Psoas muscle (tissue), 8 donors: ENCODE measurements around the gene AHNAK2. TPM values are rescaled to one million over a fixed set of nuclear protein-coding genes. Genes with fewer than 3 reads are reported as not detected.
A peak's percentile ranks its signal among the peaks of the same experiment; 100 is the strongest.

Source experiments
- ATAC-seq, 4 donors: fragments of 200-7000 bp; cut with Tn5 transposase; one replicate each; pipeline ENCODE4 v1.9.1; 2020; ENCODE audit warnings: moderate library complexity in 3 of 4, mild to moderate bottlenecking in 2 of 4
- DNase-seq, 2 donors: peaks; one replicate each; pipeline ENCODE4 v3.0.0-alpha.2; 2020
- H3K27ac ChIP-seq: fragments of 200-600 bp; one replicate; pipeline ENCODE4 v1.8.0; 2022
- H3K27me3 ChIP-seq, 3 donors: fragments of 200-600 bp in 1 of 3; one replicate each; pipeline versions ENCODE4 v1.6.1 to v1.8.0; 2013 to 2022; ENCODE audit warnings: low read length in 2 of 3, mild to moderate bottlenecking in 2 of 3, moderate library complexity in 1 of 3; ENCODE audit not compliant: insufficient read depth in 3 of 3
- H3K36me3 ChIP-seq, 2 donors: fragments of 200-600 bp in 1 of 2; one replicate each; pipeline versions ENCODE4 v1.6.1 to v1.8.0; 2013 to 2022; ENCODE audit warnings: low read depth in 1 of 2, mild to moderate bottlenecking in 1 of 2, moderate library complexity in 1 of 2; ENCODE audit not compliant: insufficient read depth in 1 of 2
- H3K4me1 ChIP-seq: fragments of 200-600 bp; one replicate; pipeline ENCODE4 v1.8.0; 2022
- H3K4me3 ChIP-seq: fragments of 200-600 bp; one replicate; pipeline ENCODE4 v1.8.0; 2022; ENCODE audit warnings: mild to moderate bottlenecking
- H3K9me3 ChIP-seq: fragments of 200-600 bp; one replicate; pipeline ENCODE4 v1.8.0; 2022
- WGBS, 3 donors: extraction: QIAGEN DNeasy Blood & Tissue Kit; methylation state at CpG; one replicate each; pipeline versions ENCODE4 v1.1.6 to v1.1.7; 2013; 5-methylcytosine and 5-hydroxymethylcytosine counted together
- intact Hi-C, 2 donors: fragments of 100-400 bp; cut with DNase I; formaldehyde crosslinking; loops; one replicate each; pipeline versions ENCODE4 v1.11.0 to v1.14.2; 2022
- polyA plus RNA-seq, 3 donors: library from polyadenylated mRNA; stranded (reverse); fragments of 200-250 nt; gene quantifications; one replicate each; pipeline ENCODE4 v1.2.3, GENCODE V29; 2013
- total RNA-seq, 4 donors: library from RNA; stranded (reverse); fragmentation: NEBNext Ultra II Directional in 2 of 4; extraction: Animal tissue kit (Norgen Biotek cat#: 25700) in 2 of 4; gene quantifications; one replicate each; pipeline versions ENCODE4 v1.2.1 to v1.2.4, GENCODE V29; 2021 to 2023
- TF ChIP-seq, protein P1 (sequence below): fragments of 200-600 bp; IDR thresholded peaks from one replicate; pipeline ENCODE4 v1.8.0; 2022; ENCODE audit warnings: antibody characterized with exemption
- donor health status: healthy with polysubstance abuse.
- donor health status: DM: no; HTN: no; CAD: no; lungs with moderate emphysema.
- donor health status: Bipolar disorder and iron deficiency.
- donor health status: healthy.
- donor health status: DM: yes; HTN: yes; CAD: no.
- donor health status: DM: no; HTN: no; CAD: no.
- donor health status: DM: no; HTN: no; CAD: no.
- donor health status: DM: yes; HTN: yes; CAD: no.

The AHNAK2 gene
- total and polyA plus RNA-seq, 7 donors = 0.69 to 4.7 (median 2.0) TPM

DNA sequence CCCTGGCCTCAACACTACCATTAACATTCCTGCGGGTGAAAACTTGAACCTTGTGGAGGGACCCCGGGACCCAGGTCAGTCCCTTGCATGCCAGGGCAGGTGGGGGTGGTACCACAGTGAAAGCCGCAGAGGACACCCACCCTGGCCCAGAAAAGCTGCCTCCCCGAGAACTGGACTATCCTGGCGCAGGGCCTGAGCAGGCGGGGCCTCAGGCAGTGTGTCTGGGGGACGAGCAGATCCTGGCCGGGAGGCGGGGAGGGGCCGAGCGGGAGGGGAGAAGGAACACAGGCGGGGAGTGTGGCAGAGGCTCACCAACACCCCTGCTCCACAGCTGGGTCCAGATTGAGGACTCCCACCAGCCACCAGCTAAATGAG, 10.0 kb downstream of the AHNAK2 start:
- WGBS, 3 donors = 12 to 20% (median 14%) methylated on average over 12 of the region's 12 CpGs
- Histone ChIP-seq H3K4me3 (peak overlapping the region; percentile 42), H3K4me1 (peaks cover 12% of the 10 kb centered on the region), H3K27me3 (peaks cover 0 to 45% (median 11%) of the 10 kb centered on the region in 3 donors), H3K27ac (no peak overlapping the region), H3K36me3 (no peaks in the 10 kb centered on the region), H3K9me3 (no peaks in the 10 kb centered on the region)
- ATAC-seq (peak in 1 of 4 donors; percentile 44), DNase-seq (peak; percentile 83 to 86)
- TF ChIP-seq, protein P1, sequence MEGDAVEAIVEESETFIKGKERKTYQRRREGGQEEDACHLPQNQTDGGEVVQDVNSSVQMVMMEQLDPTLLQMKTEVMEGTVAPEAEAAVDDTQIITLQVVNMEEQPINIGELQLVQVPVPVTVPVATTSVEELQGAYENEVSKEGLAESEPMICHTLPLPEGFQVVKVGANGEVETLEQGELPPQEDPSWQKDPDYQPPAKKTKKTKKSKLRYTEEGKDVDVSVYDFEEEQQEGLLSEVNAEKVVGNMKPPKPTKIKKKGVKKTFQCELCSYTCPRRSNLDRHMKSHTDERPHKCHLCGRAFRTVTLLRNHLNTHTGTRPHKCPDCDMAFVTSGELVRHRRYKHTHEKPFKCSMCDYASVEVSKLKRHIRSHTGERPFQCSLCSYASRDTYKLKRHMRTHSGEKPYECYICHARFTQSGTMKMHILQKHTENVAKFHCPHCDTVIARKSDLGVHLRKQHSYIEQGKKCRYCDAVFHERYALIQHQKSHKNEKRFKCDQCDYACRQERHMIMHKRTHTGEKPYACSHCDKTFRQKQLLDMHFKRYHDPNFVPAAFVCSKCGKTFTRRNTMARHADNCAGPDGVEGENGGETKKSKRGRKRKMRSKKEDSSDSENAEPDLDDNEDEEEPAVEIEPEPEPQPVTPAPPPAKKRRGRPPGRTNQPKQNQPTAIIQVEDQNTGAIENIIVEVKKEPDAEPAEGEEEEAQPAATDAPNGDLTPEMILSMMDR = no peak
- intact Hi-C loops = no loop called here

DNA sequence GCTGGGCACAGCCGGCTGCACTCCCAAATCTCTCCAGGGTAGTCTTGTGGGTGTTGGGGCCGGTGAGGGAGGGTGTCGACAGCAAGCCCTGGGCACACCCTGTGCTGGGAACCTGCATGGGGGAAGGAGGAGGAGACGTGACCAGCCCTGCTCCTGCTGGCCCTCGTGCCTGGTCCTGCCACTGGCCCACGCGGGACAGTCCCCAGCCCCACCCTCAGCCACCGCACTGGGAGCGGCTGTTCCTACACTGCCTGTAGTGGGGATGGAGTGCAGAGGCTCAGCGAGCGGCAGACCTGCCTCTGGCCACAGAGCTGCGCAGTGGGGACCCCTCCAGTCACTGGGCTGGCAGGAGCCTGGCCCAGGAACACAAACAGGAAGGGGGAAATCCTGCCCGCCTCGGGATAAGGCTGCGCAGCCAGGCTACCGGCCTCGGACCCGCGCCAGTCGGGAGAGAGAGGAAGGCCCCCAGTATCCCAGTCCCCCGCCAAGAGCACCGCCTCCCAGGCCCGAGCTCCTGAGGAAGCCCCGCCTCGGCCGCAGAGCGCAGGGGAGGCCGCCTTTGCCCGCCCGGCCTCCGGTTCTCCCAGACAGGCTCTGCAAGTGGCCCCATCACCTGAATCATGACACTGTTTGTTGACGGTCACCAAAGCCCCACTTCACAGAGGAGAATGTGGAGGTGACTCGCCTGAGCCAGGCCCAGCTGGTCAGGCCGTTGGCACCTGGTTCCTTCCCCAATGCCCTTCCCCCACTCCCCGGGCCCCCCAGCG, 10.6 kb downstream of the AHNAK2 start:
- DNase-seq = peak; percentile 63 to 68
- peaks cover 7% of the 10 kb centered on the region for H3K4me1 ChIP-seq

DNA sequence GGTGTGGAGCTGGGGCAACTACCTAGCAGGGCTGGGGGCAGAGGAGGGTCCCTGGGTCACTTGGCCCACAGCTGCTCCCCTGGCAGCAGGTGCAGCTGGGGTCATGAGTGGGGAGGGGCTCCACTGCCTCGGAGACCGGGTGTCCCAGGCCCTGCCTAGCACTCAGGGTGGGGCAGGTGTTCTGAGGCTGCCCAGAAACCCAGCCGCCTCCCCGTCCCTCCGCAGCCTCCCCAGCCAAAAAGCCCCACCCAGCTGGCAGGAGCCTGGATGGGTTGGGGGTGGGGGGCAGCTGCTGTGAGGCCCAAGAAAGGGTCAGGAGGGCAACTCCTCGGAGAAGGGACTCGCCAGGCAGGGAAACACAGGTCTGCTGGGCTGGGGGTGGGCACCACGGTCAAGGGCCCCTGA, 11.2 kb downstream of the AHNAK2 start:
- TF ChIP-seq, protein P1 = no peak
- Histone ChIP-seq H3K27me3 (peaks cover 0 to 39% (median 11%) of the 10 kb centered on the region in 3 donors), H3K4me1 (peaks cover 3% of the 10 kb centered on the region), H3K36me3 (no peaks in the 10 kb centered on the region), H3K9me3 (no peaks in the 10 kb centered on the region), H3K27ac (no peak overlapping the region), H3K4me3 (no peak overlapping the region)
- 31 to 37% (median 33%) methylated on average over 7 to 8 of the region's 8 CpGs for WGBS, 3 donors
- DNase-seq (no peak), ATAC-seq (peak in 1 of 4 donors; percentile 10)
- intact Hi-C loops = no loop called here

More for the DNA sequence above, 10.6 kb downstream of the AHNAK2 start:
- peaks cover 0 to 42% (median 11%) of the 10 kb centered on the region in 3 donors for H3K27me3 ChIP-seq
- no peak overlapping the region for H3K27ac ChIP-seq
- WGBS, 3 donors = 8 to 14% (median 10%) methylated on average over 33 to 36 of the region's 36 CpGs
- TF ChIP-seq, protein P1 = no peak
- H3K36me3 ChIP-seq = no peaks in the 10 kb centered on the region
- peak in 3 of 4 donors; percentile 21 to 42 (median 29) for ATAC-seq
- no peaks in the 10 kb centered on the region for H3K9me3 ChIP-seq
- peak overlapping the region; percentile 42 for H3K4me3 ChIP-seq
- intact Hi-C loops = no loop called here

DNA sequence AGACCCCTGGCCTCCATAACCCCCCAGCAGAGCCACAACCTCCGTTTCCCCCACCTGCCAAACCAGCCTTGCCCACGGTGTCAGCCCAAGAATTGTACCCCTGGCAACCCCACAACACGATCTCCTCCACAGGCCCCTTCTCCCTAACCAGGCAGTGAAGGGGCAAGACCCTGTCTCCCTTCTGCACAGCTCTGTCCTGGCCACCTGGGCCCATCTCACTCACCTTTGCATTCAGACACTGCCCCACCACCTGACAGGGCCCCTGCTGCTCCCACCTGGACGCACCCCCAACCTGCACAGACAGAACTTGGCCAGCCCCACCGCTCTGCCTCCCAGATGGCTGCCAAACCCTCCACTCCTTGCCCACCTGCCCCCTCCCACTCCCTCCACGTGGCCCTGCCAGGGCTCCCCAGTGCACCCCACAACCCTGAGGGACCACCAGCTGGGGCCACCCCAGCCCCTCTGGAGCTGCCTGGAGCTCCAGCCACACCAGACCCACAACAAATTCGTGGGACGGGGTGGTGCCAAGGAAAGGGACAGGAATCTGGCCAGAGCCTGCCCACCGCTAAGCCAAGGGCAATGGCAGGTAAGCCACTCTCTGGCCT, 11.8 kb downstream of the AHNAK2 start:
- intact Hi-C loops = no loop called here
- H3K4me3 ChIP-seq = no peak overlapping the region
- peaks cover 0 to 36% (median 11%) of the 10 kb centered on the region in 3 donors for H3K27me3 ChIP-seq
- H3K36me3 ChIP-seq = no peaks in the 10 kb centered on the region
- H3K27ac ChIP-seq = no peak overlapping the region
- no peaks in the 10 kb centered on the region for H3K4me1 ChIP-seq
- DNase-seq (peak in 1 of 2 donors; percentile 39), ATAC-seq (no peak)
- TF ChIP-seq, protein P1 = no peak
- WGBS, 3 donors = 72 to 76% (median 74%) methylated on average over 9 of the region's 9 CpGs
- H3K9me3 ChIP-seq = no peaks in the 10 kb centered on the region
